Measurements from ENCODE around the gene HECA. TPM values are rescaled to one million over a fixed set of nuclear protein-coding genes. Genes with fewer than 3 reads are reported as not detected.

HECA gene
- total and polyA plus RNA-seq, 2 experiments from 2014 or later, result 2.9 to 22.5 TPM

DNA sequence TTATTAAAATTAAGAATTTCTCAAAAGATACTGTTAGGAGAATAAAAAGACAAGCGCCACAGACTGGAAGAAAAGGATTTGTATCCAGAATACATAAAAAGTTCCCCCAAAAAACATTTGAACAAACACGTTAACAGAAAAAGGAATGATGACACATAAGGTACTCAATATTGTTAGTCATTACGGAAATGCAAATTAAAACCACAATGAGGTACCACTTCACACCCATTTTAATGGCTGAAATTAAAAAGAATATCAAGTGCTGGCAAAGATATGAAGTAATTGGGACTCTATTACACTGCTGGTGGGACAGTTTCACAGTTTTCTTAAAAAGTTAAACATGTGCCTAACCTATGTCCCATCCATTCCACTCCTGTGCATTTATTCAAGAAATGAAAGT is 51.4 kb downstream of the HECA start:
- no peak overlapping the region for H3K27ac ChIP-seq
- in situ Hi-C loops (cut with MboI), result no loop called here
- H2AFZ ChIP-seq, result no peak overlapping the region
- no peaks in the 10 kb centered on the region for H4K20me1 ChIP-seq (ENCODE audit: insufficient read depth)
- H3K9ac ChIP-seq, result no peak overlapping the region
- H3K79me2 ChIP-seq (ENCODE audit: insufficient read depth), result no peaks in the 10 kb centered on the region
- H3K36me3 ChIP-seq (ENCODE audit: low read depth), result 0 out of 2 replicates have a peak, but pooled peaks cover 6% of the 10 kb centered on the region
- H3K9me3 ChIP-seq (ENCODE audit: low read depth), result no peaks in the 10 kb centered on the region
- no peaks in the 10 kb centered on the region for H3K27me3 ChIP-seq (replicated peaks; ENCODE audit: insufficient read depth)
- H3F3A ChIP-seq (ENCODE audit: insufficient read depth), result no peaks in the 10 kb centered on the region
- WGBS, 2 experiments (ENCODE audit: low coverage in 1 of 2, low lambda C conversion rate in 2 of 2, missing lambda C conversion rate in 2 of 2), result 80% methylated on average over 3 of the region's 3 CpGs
- H3K4me2 ChIP-seq (ENCODE audit: unreplicated experiment), result no peak overlapping the region
- H3K4me1 ChIP-seq (ENCODE audit: insufficient read depth), result no peaks in the 10 kb centered on the region
- no peak overlapping the region for H3K4me3 ChIP-seq
- TF ChIP-seq EZH2 (IDR thresholded peaks at IDR 0.05; ENCODE audit: insufficient read depth, poor library complexity, severe bottlenecking) (no peak), EZH2phosphoT487 (IDR thresholded peaks at IDR 0.05; ENCODE audit: insufficient read depth, low read depth) (no peak)
- DNase-seq, result no peak
- 0 out of 2 replicates have a peak, but pooled peaks cover 3% of the 10 kb centered on the region for H3K9me2 ChIP-seq (ENCODE audit: insufficient read depth)

DNA sequence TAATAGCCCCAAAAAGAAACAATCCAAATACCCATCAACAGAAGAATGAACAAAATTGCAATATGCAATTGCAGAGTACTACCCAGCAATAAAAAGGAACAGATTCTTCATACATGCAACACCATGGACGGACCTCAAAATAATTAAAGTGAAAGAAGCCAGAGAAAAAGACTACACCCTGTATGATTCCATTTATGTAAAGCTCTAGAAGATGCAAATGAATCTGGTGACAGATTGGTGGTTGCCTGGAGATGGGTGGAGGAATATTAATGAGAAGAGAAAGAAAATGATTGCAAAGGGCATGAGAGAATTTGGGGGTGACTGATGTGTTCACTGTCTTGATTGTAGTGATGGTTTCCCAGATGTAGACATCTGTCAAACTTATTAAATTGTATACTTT is 51.8 kb downstream of the HECA start:
- WGBS, 2 experiments (ENCODE audit: low coverage in 1 of 2, low lambda C conversion rate in 2 of 2, missing lambda C conversion rate in 2 of 2), result 97% methylated on average over 1 of the region's 1 CpG
- 0 out of 2 replicates have a peak, but pooled peaks cover 6% of the 10 kb centered on the region for H3K36me3 ChIP-seq (ENCODE audit: low read depth)
- no peak for DNase-seq
- H2AFZ ChIP-seq, result no peak overlapping the region
- no peak overlapping the region for H3K4me2 ChIP-seq (ENCODE audit: unreplicated experiment)
- H3K27ac ChIP-seq, result no peak overlapping the region
- in situ Hi-C loops (cut with MboI), result no loop called here
- H3K27me3 ChIP-seq (replicated peaks; ENCODE audit: insufficient read depth), result no peaks in the 10 kb centered on the region
- no peaks in the 10 kb centered on the region for H3K79me2 ChIP-seq (ENCODE audit: insufficient read depth)
- no peaks in the 10 kb centered on the region for H3K9me3 ChIP-seq (ENCODE audit: low read depth)
- H4K20me1 ChIP-seq (ENCODE audit: insufficient read depth), result no peaks in the 10 kb centered on the region
- 0 out of 2 replicates have a peak, but pooled peaks cover 3% of the 10 kb centered on the region for H3K9me2 ChIP-seq (ENCODE audit: insufficient read depth)
- no peaks in the 10 kb centered on the region for H3F3A ChIP-seq (ENCODE audit: insufficient read depth)
- H3K4me3 ChIP-seq, result no peak overlapping the region
- H3K4me1 ChIP-seq (ENCODE audit: insufficient read depth), result no peaks in the 10 kb centered on the region
- no peak overlapping the region for H3K9ac ChIP-seq
- TF ChIP-seq EZH2 (IDR thresholded peaks at IDR 0.05; ENCODE audit: insufficient read depth, poor library complexity, severe bottlenecking) (no peak), EZH2phosphoT487 (IDR thresholded peaks at IDR 0.05; ENCODE audit: insufficient read depth, low read depth) (no peak)

DNA sequence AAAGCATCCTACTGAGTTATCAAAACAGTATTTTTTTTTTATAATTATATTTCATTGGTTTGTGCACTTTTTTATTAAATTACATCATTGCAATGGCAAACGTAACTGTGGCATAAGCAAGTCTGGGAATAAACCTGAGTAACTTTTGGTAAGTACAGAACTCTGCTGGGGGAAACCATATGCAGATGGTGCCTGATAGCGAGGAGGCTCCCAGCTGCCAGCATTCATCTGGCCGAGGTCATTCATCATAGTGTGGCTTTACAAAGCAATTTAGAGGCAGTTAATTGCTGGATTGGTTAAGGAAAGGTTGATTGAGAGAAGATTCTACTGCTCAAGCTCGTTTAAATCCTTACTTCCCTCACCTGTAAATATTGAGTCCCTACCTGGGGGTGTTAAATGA is 52.6 kb downstream of the HECA start:
- Histone ChIP-seq H3K4me2 (ENCODE audit: unreplicated experiment) (no peak overlapping the region), H3K9me3 (ENCODE audit: low read depth) (no peaks in the 10 kb centered on the region), H3F3A (ENCODE audit: insufficient read depth) (no peaks in the 10 kb centered on the region), H2AFZ (no peak overlapping the region), H4K20me1 (ENCODE audit: insufficient read depth) (no peaks in the 10 kb centered on the region), H3K9ac (no peak overlapping the region), H3K79me2 (ENCODE audit: insufficient read depth) (no peaks in the 10 kb centered on the region), H3K27ac (no peak overlapping the region), H3K27me3 (replicated peaks; ENCODE audit: insufficient read depth) (no peaks in the 10 kb centered on the region), H3K9me2 (ENCODE audit: insufficient read depth) (0 out of 2 replicates have a peak, but pooled peaks cover 3% of the 10 kb centered on the region), H3K4me3 (no peak overlapping the region), H3K4me1 (ENCODE audit: insufficient read depth) (no peaks in the 10 kb centered on the region), H3K36me3 (ENCODE audit: low read depth) (no peaks in the 10 kb centered on the region)
- 33 to 35% methylated on average over 4 of the region's 4 CpGs for WGBS, 2 experiments (ENCODE audit: low coverage in 1 of 2, low lambda C conversion rate in 2 of 2, missing lambda C conversion rate in 2 of 2)
- DNase-seq, result no peak
- TF ChIP-seq EZH2phosphoT487 (IDR thresholded peaks at IDR 0.05; ENCODE audit: insufficient read depth, low read depth) (no peak), EZH2 (IDR thresholded peaks at IDR 0.05; ENCODE audit: insufficient read depth, poor library complexity, severe bottlenecking) (no peak)
- in situ Hi-C loops (cut with MboI), result no loop called here

DNA sequence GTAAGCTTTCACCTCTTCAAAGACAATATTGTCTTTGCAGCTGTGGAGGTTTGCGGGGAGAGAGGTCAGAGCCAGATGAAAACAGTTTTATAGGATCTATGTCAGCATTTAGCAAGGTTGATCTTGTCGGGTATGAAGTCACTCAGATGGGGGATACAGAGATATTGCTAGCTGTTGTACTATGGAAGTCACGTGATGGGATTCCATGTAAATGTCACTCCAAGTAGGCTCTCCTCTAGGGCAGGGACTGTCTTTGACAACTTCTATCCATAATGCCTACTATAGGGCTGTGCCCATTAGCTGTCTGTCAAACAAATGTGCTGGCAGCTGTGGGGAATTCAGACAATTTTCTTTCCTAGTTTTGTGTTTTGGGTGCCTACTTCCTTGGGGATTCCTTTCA is 54.8 kb downstream of the HECA start:
- Histone ChIP-seq H3K9me2 (ENCODE audit: insufficient read depth) (0 out of 2 replicates have a peak, but pooled peaks cover 3% of the 10 kb centered on the region), H3K36me3 (ENCODE audit: low read depth) (no peaks in the 10 kb centered on the region), H3K9ac (no peak overlapping the region), H3K4me3 (no peak overlapping the region), H3K4me2 (ENCODE audit: unreplicated experiment) (no peak overlapping the region), H3K27ac (no peak overlapping the region), H3K27me3 (replicated peaks; ENCODE audit: insufficient read depth) (no peaks in the 10 kb centered on the region), H3K9me3 (ENCODE audit: low read depth) (no peaks in the 10 kb centered on the region), H4K20me1 (ENCODE audit: insufficient read depth) (no peaks in the 10 kb centered on the region), H3K4me1 (ENCODE audit: insufficient read depth) (no peaks in the 10 kb centered on the region), H3F3A (ENCODE audit: insufficient read depth) (no peaks in the 10 kb centered on the region), H3K79me2 (ENCODE audit: insufficient read depth) (no peaks in the 10 kb centered on the region), H2AFZ (no peak overlapping the region)
- WGBS, 2 experiments (ENCODE audit: low coverage in 1 of 2, low lambda C conversion rate in 2 of 2, missing lambda C conversion rate in 2 of 2), result 80 to 83% methylated on average over 3 of the region's 3 CpGs
- no peak for TF ChIP-seq EZH2phosphoT487 (IDR thresholded peaks at IDR 0.05; ENCODE audit: insufficient read depth, low read depth)
- TF ChIP-seq EZH2 (IDR thresholded peaks at IDR 0.05; ENCODE audit: insufficient read depth, poor library complexity, severe bottlenecking), result no peak
- in situ Hi-C loops (cut with MboI), result no loop called here
- DNase-seq, result no peak

DNA sequence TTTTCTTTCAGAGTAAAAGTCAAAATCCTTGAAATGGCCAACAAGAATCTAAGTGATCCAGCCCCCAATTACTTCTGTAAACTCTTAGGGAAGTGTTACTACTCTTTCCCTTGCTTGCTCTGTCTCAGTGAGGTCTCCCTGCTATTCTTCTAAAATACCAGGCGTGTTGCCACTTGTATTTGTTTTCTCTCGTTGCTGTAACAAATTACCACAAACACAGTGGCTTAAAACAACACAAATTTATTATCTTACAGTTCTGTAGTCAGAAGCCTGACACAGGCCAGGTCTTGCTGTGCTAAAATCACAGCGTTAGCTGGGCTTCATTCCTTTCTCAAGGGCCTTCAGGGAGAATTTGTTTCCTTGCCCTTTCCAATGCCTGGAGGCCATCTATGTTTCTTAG is 59.9 kb downstream of the HECA start:
- TF ChIP-seq EZH2phosphoT487 (IDR thresholded peaks at IDR 0.05; ENCODE audit: insufficient read depth, low read depth) (no peak), EZH2 (IDR thresholded peaks at IDR 0.05; ENCODE audit: insufficient read depth, poor library complexity, severe bottlenecking) (no peak)
- 34 to 37% methylated on average over 3 of the region's 3 CpGs for WGBS, 2 experiments (ENCODE audit: low coverage in 1 of 2, low lambda C conversion rate in 2 of 2, missing lambda C conversion rate in 2 of 2)

More for the DNA sequence above, 59.9 kb downstream of the HECA start:
- H3F3A ChIP-seq (ENCODE audit: insufficient read depth), result no peaks in the 10 kb centered on the region
- DNase-seq, result no peak
- H3K9ac ChIP-seq, result no peak overlapping the region
- H3K9me3 ChIP-seq (ENCODE audit: low read depth), result no peaks in the 10 kb centered on the region
- no peaks in the 10 kb centered on the region for H3K27me3 ChIP-seq (replicated peaks; ENCODE audit: insufficient read depth)
- no peak overlapping the region for H3K27ac ChIP-seq
- H3K36me3 ChIP-seq (ENCODE audit: low read depth), result no peaks in the 10 kb centered on the region
- H3K4me3 ChIP-seq, result no peak overlapping the region
- no peaks in the 10 kb centered on the region for H3K4me1 ChIP-seq (ENCODE audit: insufficient read depth)
- H3K79me2 ChIP-seq (ENCODE audit: insufficient read depth), result no peaks in the 10 kb centered on the region
- no peaks in the 10 kb centered on the region for H3K9me2 ChIP-seq (ENCODE audit: insufficient read depth)
- H3K4me2 ChIP-seq (ENCODE audit: unreplicated experiment), result no peak overlapping the region
- H4K20me1 ChIP-seq (ENCODE audit: insufficient read depth), result no peaks in the 10 kb centered on the region
- in situ Hi-C loops (cut with MboI), result no loop called here
- no peak overlapping the region for H2AFZ ChIP-seq
